Right lobe of liver (tissue), 6 donors: ENCODE data around the gene GMDS. TPM values are rescaled to one million over a fixed set of nuclear protein-coding genes. Genes with fewer than 3 reads are reported as not detected.

Experiments
- ATAC-seq, 4 donors: fragments of 200-7000 bp; cut with Tn5 transposase; one replicate each; pipeline ENCODE4 v1.9.1; 2020; ENCODE audit warnings: mild to moderate bottlenecking in 4 of 4, moderate library complexity in 4 of 4
- DNase-seq, 3 donors: peaks; one replicate each; pipeline ENCODE4 v3.0.0-alpha.2; 2020
- H3K27ac ChIP-seq, 3 donors: fragments of 200-600 bp; one replicate each; pipeline ENCODE4 v1.8.0; 2022
- H3K27me3 ChIP-seq, 2 donors: fragments of 200-600 bp; one replicate each; pipeline ENCODE4 v1.8.0; 2022
- H3K36me3 ChIP-seq, 4 donors: fragments of 200-600 bp; sonication (generic) in 1 of 4; one replicate each; pipeline versions ENCODE4 v1.5.1 to v1.8.0; 2017 to 2022; ENCODE audit warnings: control low read depth in 1 of 4
- H3K4me1 ChIP-seq, 4 donors: fragments of 200-600 bp; sonication (generic) in 1 of 4; one replicate each; pipeline versions ENCODE4 v1.5.1 to v1.8.0; 2017 to 2022; ENCODE audit warnings: control low read depth in 1 of 4
- H3K4me3 ChIP-seq, 3 donors: fragments of 200-600 bp; one replicate each; pipeline ENCODE4 v1.8.0; 2022
- H3K9me3 ChIP-seq, 4 donors: fragments of 200-600 bp; sonication (generic) in 1 of 4; one replicate each; pipeline versions ENCODE4 v1.5.1 to v1.8.0; 2017 to 2022; ENCODE audit warnings: control low read depth in 1 of 4
- CTCF ChIP-seq, 4 donors: fragments of 200-600 bp in 3 of 4; fragments of 450-650 bp in 1 of 4; IDR thresholded peaks; one replicate each; pipeline versions ENCODE4 v1.5.1 to v1.8.0; 2016 to 2022; ENCODE audit warnings: antibody characterized with exemption in 4 of 4, mild to moderate bottlenecking in 2 of 4
- POLR2A ChIP-seq: fragments of 450-650 bp; IDR thresholded peaks from one replicate; pipeline ENCODE4 v1.6.1; 2017; ENCODE audit warnings: antibody characterized with exemption, mild to moderate bottlenecking
- WGBS: methylation state at CpG from one replicate; pipeline ENCODE4 v1.1.6; 2018; ENCODE audit warnings: low coverage, low lambda C conversion rate; ENCODE audit not compliant: insufficient coverage; ENCODE audit errors: missing lambda C conversion rate; 5-methylcytosine and 5-hydroxymethylcytosine counted together
- intact Hi-C, 2 donors: fragments of 100-400 bp; cut with DNase I; formaldehyde crosslinking; loops; one replicate each; pipeline versions ENCODE4 v1.11.2 to v1.14.1; 2022
- total RNA-seq, 6 experiments: library from RNA; depleted of rRNA in 2 of 6; stranded (reverse); fragments of >200 nt in 2 of 6; fragmentation: NEBNext Ultra II Directional in 3 of 6; extraction: Animal tissue kit (Norgen Biotek cat#: 25700) in 3 of 6; gene quantifications; one replicate each; pipeline versions ENCODE4 v1.1.0 to v1.2.4, GENCODE V29; 2016 to 2023
- donor health status: DM: no; HTN: yes; CAD: no.
- donor health status: DM: no; HTN: no; CAD: no.
- donor health status: DM: no; HTN: no; CAD: no.
- donor health status: DM: no; HTN: yes; CAD: no.
- donor health status: DM: no; HTN: yes; CAD: no.

Gene GMDS
- total RNA-seq, 6 experiments from 2014 or later, result 15.9 to 34.4 (median 23.4) TPM

GRCh38 chr6:1946583-1946982 is 298.8 kb downstream of the GMDS start:
- DNase-seq (no peak), ATAC-seq (no peak)
- H3K27me3 ChIP-seq, result no peaks in the 10 kb centered on the region
- no peaks in the 10 kb centered on the region for H3K4me1 ChIP-seq
- TF ChIP-seq POLR2A (no peak), CTCF (IDR thresholded peaks at IDR 0.05) (no peak)
- 86% methylated on average over 3 of the region's 3 CpGs for WGBS
- H3K27ac ChIP-seq, result no peak overlapping the region
- H3K9me3 ChIP-seq, result no peaks in the 10 kb centered on the region
- intact Hi-C loops, result no loop called here
- no peaks in the 10 kb centered on the region for H3K36me3 ChIP-seq
- H3K4me3 ChIP-seq, result no peak overlapping the region

- no peak overlapping the region for H3K4me3 ChIP-seq
- no peaks in the 10 kb centered on the region for H3K9me3 ChIP-seq
- no peak for DNase-seq
- no peaks in the 10 kb centered on the region for H3K36me3 ChIP-seq
- ATAC-seq, result no peak
- H3K27ac ChIP-seq, result no peak overlapping the region
- no peaks in the 10 kb centered on the region for H3K27me3 ChIP-seq
- WGBS, result 74% methylated on average over 9 of the region's 9 CpGs
- intact Hi-C loops, result no loop called here
- H3K4me1 ChIP-seq, result no peaks in the 10 kb centered on the region
- TF ChIP-seq CTCF (IDR thresholded peaks at IDR 0.05) (no peak), POLR2A (no peak)
Measured at GRCh38 chr6:1945235-1945832, 300.1 kb downstream of the GMDS start.

GRCh38 chr6:1942834-1943233 is 302.6 kb downstream of the GMDS start:
- H3K36me3 ChIP-seq, result no peaks in the 10 kb centered on the region
- 87% methylated on average over 5 of the region's 6 CpGs for WGBS
- no peaks in the 10 kb centered on the region for H3K9me3 ChIP-seq
- no peak for TF ChIP-seq POLR2A
- no peak for TF ChIP-seq CTCF (IDR thresholded peaks at IDR 0.05)
- no peaks in the 10 kb centered on the region for H3K27me3 ChIP-seq
- intact Hi-C loops, result no loop called here
- no peaks in the 10 kb centered on the region for H3K4me1 ChIP-seq
- ATAC-seq, result no peak
- no peak overlapping the region for H3K27ac ChIP-seq
- no peak for DNase-seq
- H3K4me3 ChIP-seq, result no peak overlapping the region

- H3K36me3 ChIP-seq, result no peaks in the 10 kb centered on the region
- 95% methylated on average over 2 of the region's 4 CpGs for WGBS
- no peak overlapping the region for H3K4me3 ChIP-seq
- TF ChIP-seq POLR2A (no peak), CTCF (IDR thresholded peaks at IDR 0.05) (no peak)
- no peak overlapping the region for H3K27ac ChIP-seq
- no peaks in the 10 kb centered on the region for H3K9me3 ChIP-seq
- no peaks in the 10 kb centered on the region for H3K4me1 ChIP-seq
- no peak for DNase-seq
- H3K27me3 ChIP-seq, result no peaks in the 10 kb centered on the region
- ATAC-seq, result no peak
- intact Hi-C loops, result no loop called here
Measured at GRCh38 chr6:1941534-1941933, 303.9 kb downstream of the GMDS start.

- DNase-seq, result no peak
- intact Hi-C loops, result no loop called here
Measured at GRCh38 chr6:1940381-1940780, 305.0 kb downstream of the GMDS start.

More at GRCh38 chr6:1940381-1940780, 305.0 kb downstream of the GMDS start:
- no peak for ATAC-seq
- Histone ChIP-seq H3K27me3 (no peaks in the 10 kb centered on the region), H3K27ac (no peak overlapping the region), H3K9me3 (no peaks in the 10 kb centered on the region), H3K4me3 (no peak overlapping the region), H3K36me3 (no peaks in the 10 kb centered on the region), H3K4me1 (no peaks in the 10 kb centered on the region)
- 81% methylated on average over 2 of the region's 2 CpGs for WGBS
- TF ChIP-seq CTCF (IDR thresholded peaks at IDR 0.05), result no peak
- no peak for TF ChIP-seq POLR2A
